ENCODE measurements around the gene REEP1. TPM values are rescaled to one million over a fixed set of nuclear protein-coding genes. Genes with fewer than 3 reads are reported as not detected.
"Not testable (repeated sequence)": the region's sequence is repeated elsewhere in the genome, so short reads cannot be mapped to it uniquely, and the experiment has no call there.

REEP1 gene
- total RNA-seq, 1 experiment from 2014 or later: 0.31 TPM

GRCh38 chr2:86229221-86229620, 108.2 kb downstream of the REEP1 start:
- H3K27ac ChIP-seq: no peak overlapping the region
- H3F3A ChIP-seq (ENCODE audit: insufficient read depth, low read depth): peaks cover 3% of the 10 kb centered on the region; the same call in 1 of the 2 replicates
- H3K27me3 ChIP-seq (ENCODE audit: insufficient read depth, low read depth): 0 out of 2 replicates have a peak, but pooled peaks cover 3% of the 10 kb centered on the region
- H3K4me2 ChIP-seq: no peak overlapping the region
- H3K36me3 ChIP-seq (ENCODE audit: low read depth): no peaks in the 10 kb centered on the region
- no peaks in the 10 kb centered on the region for H3K9me2 ChIP-seq (ENCODE audit: insufficient read depth)
- no peak overlapping the region for H2AFZ ChIP-seq
- ChIA-PET POLR2A (ENCODE audit: unreplicated experiment) (interaction anchor here (0.7 kb wide), 1 partner anchor 120 kb away, joined by 3 read pairs; no protein-coding TSS in a partner anchor), CTCF (no interaction called here)
- TF ChIP-seq, protein P1, sequence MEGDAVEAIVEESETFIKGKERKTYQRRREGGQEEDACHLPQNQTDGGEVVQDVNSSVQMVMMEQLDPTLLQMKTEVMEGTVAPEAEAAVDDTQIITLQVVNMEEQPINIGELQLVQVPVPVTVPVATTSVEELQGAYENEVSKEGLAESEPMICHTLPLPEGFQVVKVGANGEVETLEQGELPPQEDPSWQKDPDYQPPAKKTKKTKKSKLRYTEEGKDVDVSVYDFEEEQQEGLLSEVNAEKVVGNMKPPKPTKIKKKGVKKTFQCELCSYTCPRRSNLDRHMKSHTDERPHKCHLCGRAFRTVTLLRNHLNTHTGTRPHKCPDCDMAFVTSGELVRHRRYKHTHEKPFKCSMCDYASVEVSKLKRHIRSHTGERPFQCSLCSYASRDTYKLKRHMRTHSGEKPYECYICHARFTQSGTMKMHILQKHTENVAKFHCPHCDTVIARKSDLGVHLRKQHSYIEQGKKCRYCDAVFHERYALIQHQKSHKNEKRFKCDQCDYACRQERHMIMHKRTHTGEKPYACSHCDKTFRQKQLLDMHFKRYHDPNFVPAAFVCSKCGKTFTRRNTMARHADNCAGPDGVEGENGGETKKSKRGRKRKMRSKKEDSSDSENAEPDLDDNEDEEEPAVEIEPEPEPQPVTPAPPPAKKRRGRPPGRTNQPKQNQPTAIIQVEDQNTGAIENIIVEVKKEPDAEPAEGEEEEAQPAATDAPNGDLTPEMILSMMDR (conservative IDR thresholded peaks at IDR 0.05): no peak
- no peak for TF ChIP-seq EZH2 (IDR thresholded peaks at IDR 0.05; ENCODE audit: low read depth)
- DNase-seq: no peak
- H3K4me1 ChIP-seq (replicated peaks; ENCODE audit: insufficient read depth): no peaks in the 10 kb centered on the region
- no peak overlapping the region for H3K4me3 ChIP-seq
- no TSS peak for BruUV-seq (replicated peaks)
- intact Hi-C loops (cut with micrococcal nuclease; ENCODE audit: unreplicated experiment): no loop called here
- H3K9me3 ChIP-seq (ENCODE audit: insufficient read depth, low read depth): no peaks in the 10 kb centered on the region
- no peaks in the 10 kb centered on the region for H3K79me2 ChIP-seq (ENCODE audit: low read depth)
- no peaks in the 10 kb centered on the region for H4K20me1 ChIP-seq (ENCODE audit: insufficient read depth)

DNA sequence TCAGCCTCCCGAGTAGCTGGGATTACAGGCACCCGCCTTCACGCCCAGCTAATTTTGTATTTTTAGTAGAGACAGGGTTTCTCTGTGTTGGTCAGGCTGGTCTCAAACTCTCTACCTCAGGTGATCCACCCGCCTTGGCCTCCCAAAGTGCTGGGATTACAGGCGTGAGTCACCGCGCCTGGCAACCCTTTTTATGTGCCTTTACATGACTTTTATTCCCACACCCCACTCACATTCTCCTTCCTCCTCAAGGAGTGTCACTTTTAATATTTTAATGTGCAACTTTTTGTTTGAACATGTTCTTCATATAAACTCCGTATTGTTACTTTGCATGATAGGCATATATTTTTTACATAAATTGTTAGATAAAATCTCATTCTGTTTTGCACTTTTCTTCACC, 108.9 kb downstream of the REEP1 start:
- CTCF ChIA-PET; H3K9me2 ChIP-seq (ENCODE audit: insufficient read depth); H3F3A ChIP-seq (ENCODE audit: insufficient read depth, low read depth); DNase-seq; H2AFZ ChIP-seq; H3K4me1 ChIP-seq (replicated peaks; ENCODE audit: insufficient read depth); intact Hi-C loops (cut with micrococcal nuclease; ENCODE audit: unreplicated experiment); H3K27ac ChIP-seq; POLR2A ChIA-PET (ENCODE audit: unreplicated experiment); H3K4me2 ChIP-seq; H3K4me3 ChIP-seq; H4K20me1 ChIP-seq (ENCODE audit: insufficient read depth); H3K27me3 ChIP-seq (ENCODE audit: insufficient read depth, low read depth); H3K79me2 ChIP-seq (ENCODE audit: low read depth); H3K9me3 ChIP-seq (ENCODE audit: insufficient read depth, low read depth); H3K36me3 ChIP-seq (ENCODE audit: low read depth); BruUV-seq (replicated peaks): not testable (repeated sequence)

DNA sequence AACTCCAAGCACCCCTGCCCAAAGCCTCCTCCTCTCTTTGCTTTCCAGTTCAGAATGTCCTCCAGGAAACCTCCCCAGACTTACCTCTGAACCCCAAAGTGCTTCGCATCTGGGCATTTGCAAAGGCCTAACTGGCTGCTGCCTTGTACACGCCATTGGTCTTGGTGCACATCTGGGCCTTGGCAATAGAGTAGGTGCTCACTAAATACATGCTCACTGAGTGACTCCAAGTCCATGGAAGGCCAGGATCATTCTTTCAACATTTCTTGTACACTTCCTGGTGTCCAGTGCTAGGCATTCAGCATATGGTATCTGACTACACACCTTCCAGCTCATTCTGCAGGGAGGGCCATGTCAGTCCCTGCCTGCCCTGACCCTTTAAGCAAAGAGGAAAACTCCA, 109.7 kb downstream of the REEP1 start:
- BruUV-seq (replicated peaks): no TSS peak
- ChIA-PET POLR2A (ENCODE audit: unreplicated experiment) (no interaction called here), CTCF (no interaction called here)
- Histone ChIP-seq H3K4me1 (replicated peaks; ENCODE audit: insufficient read depth) (no peaks in the 10 kb centered on the region), H3K9me3 (ENCODE audit: insufficient read depth, low read depth) (no peaks in the 10 kb centered on the region), H3K36me3 (ENCODE audit: low read depth) (no peaks in the 10 kb centered on the region), H4K20me1 (ENCODE audit: insufficient read depth) (no peaks in the 10 kb centered on the region), H3K27ac (no peak overlapping the region), H3K4me2 (no peak overlapping the region), H3K27me3 (ENCODE audit: insufficient read depth, low read depth) (0 out of 2 replicates have a peak, but pooled peaks cover 3% of the 10 kb centered on the region), H3K79me2 (ENCODE audit: low read depth) (no peaks in the 10 kb centered on the region), H3K4me3 (no peak overlapping the region), H3K9me2 (ENCODE audit: insufficient read depth) (no peaks in the 10 kb centered on the region), H2AFZ (no peak overlapping the region), H3F3A (ENCODE audit: insufficient read depth, low read depth) (no peaks in the 10 kb centered on the region)
- intact Hi-C loops (cut with micrococcal nuclease; ENCODE audit: unreplicated experiment): no loop called here
- TF ChIP-seq, protein P1 (conservative IDR thresholded peaks at IDR 0.05): no peak
- TF ChIP-seq EZH2 (IDR thresholded peaks at IDR 0.05; ENCODE audit: low read depth): no peak
- DNase-seq: no peak

All from PC-9 (cell line).